HFF-Myc (cell line): Measurements from ENCODE around the gene PPP6R2.

ENCODE experiments used
- DNase-seq: peaks from one replicate; pipeline ENCODE4 v3.0.0-alpha.2; 2011; ENCODE audit warnings: low read depth; ENCODE audit errors: extremely low read depth
- H3K4me3 ChIP-seq: replicated peaks from 2 replicates; pipeline ENCODE4 v1.5.1; 2011; ENCODE audit warnings: low read depth, mild to moderate bottlenecking, control low read depth, low read length
- CTCF ChIP-seq: IDR thresholded peaks from 2 replicates; pipeline ENCODE4 v1.5.1; 2012; ENCODE audit warnings: mild to moderate bottlenecking, low read depth, low read length, control low read depth; ENCODE audit errors: missing control alignments

Gene PPP6R2

GRCh38 chr22:50346470-50346869 lies 3.3 kb downstream of the PPP6R2 start:
- H3K4me3 ChIP-seq = no peak overlapping the region
- TF ChIP-seq CTCF = no peak
- no peak for DNase-seq

GRCh38 chr22:50347157-50347556 lies 4.0 kb downstream of the PPP6R2 start:
- TF ChIP-seq CTCF = no peak
- no peak for DNase-seq
- no peak overlapping the region for H3K4me3 ChIP-seq

- no peak overlapping the region for H3K4me3 ChIP-seq
- TF ChIP-seq CTCF = no peak
- DNase-seq = no peak
Observed at GRCh38 chr22:50348058-50348457, 4.9 kb downstream of the PPP6R2 start.

- no peak for TF ChIP-seq CTCF
- H3K4me3 ChIP-seq = no peak overlapping the region
- DNase-seq = no peak
Observed at GRCh38 chr22:50356186-50356585, 13.1 kb downstream of the PPP6R2 start.

GRCh38 chr22:50357222-50357621 lies 14.1 kb downstream of the PPP6R2 start:
- H3K4me3 ChIP-seq = no peak overlapping the region
- TF ChIP-seq CTCF = no peak
- DNase-seq = no peak

GRCh38 chr22:50357756-50358155 lies 14.6 kb downstream of the PPP6R2 start:
- H3K4me3 ChIP-seq = no peak overlapping the region
- no peak for TF ChIP-seq CTCF
- DNase-seq = no peak

GRCh38 chr22:50360578-50360977 lies 17.5 kb downstream of the PPP6R2 start:
- TF ChIP-seq CTCF = no peak
- DNase-seq = no peak
- no peak overlapping the region for H3K4me3 ChIP-seq
